Breast epithelium (tissue), 4 donors: ENCODE results near the gene TRIM47. TPM values are rescaled to one million over a fixed set of nuclear protein-coding genes. Genes with fewer than 3 reads are reported as not detected.
A peak's percentile ranks its signal among the peaks of the same experiment; 100 is the strongest.

Experiments used
- DNase-seq, 2 donors: peaks; one replicate each; pipeline ENCODE4 v3.0.0-alpha.2; 2019; ENCODE audit warnings: low spot score in 2 of 2
- H3K27ac ChIP-seq, 2 donors: fragments of 200-600 bp; sonication (generic) in 1 of 2; one replicate each; pipeline ENCODE4 v1.5.1; 2016 to 2019; ENCODE audit warnings: mild to moderate bottlenecking in 1 of 2
- H3K27me3 ChIP-seq, 2 donors: fragments of 200-600 bp; sonication (generic) in 1 of 2; one replicate each; pipeline versions ENCODE4 v1.5.1 to v1.6.0; 2017 to 2019; ENCODE audit warnings: control low read depth in 1 of 2, mild to moderate bottlenecking in 1 of 2
- H3K36me3 ChIP-seq: fragments of 200-600 bp; one replicate; pipeline ENCODE4 v1.5.1; 2019
- H3K4me1 ChIP-seq, 2 donors: fragments of 200-600 bp; sonication (generic); one replicate each; pipeline ENCODE4 v1.5.1; 2016 to 2019; ENCODE audit warnings: control low read depth in 1 of 2
- H3K4me3 ChIP-seq, 3 donors: fragments of 200-600 bp; sonication (generic); 1 replicate in 2 of 3; 2 replicates in 1 of 3; pipeline ENCODE4 v1.5.1; 2016 to 2019; ENCODE audit warnings: mild to moderate bottlenecking in 3 of 3, moderate library complexity in 2 of 3
- H3K9me3 ChIP-seq, 2 donors: fragments of 200-600 bp; sonication (generic) in 1 of 2; one replicate each; pipeline ENCODE4 v1.5.1; 2016 to 2019; ENCODE audit warnings: control low read depth in 1 of 2
- CTCF ChIP-seq, 3 donors: fragments of 450-650 bp; IDR thresholded peaks; one replicate each; pipeline ENCODE4 v1.5.1; 2016 to 2017; ENCODE audit warnings: antibody characterized with exemption in 3 of 3, mild to moderate bottlenecking in 3 of 3, moderate library complexity in 3 of 3
- POLR2A ChIP-seq: fragments of 450-650 bp; IDR thresholded peaks from one replicate; pipeline ENCODE4 v1.6.1; 2016; ENCODE audit warnings: antibody characterized with exemption, mild to moderate bottlenecking, moderate library complexity
- POLR2AphosphoS5 ChIP-seq, 3 donors: sonication (generic); formaldehyde crosslinking; IDR thresholded peaks; one replicate each; pipeline ENCODE4 v1.6.1; 2017; ENCODE audit warnings: antibody characterized with exemption in 3 of 3
- intact Hi-C: fragments of 100-400 bp; cut with DNase I; formaldehyde crosslinking; loops from one replicate; pipeline ENCODE4 v1.15.1; 2023; ENCODE audit warnings: low total_unique reads
- total RNA-seq, 3 donors: library from RNA; depleted of rRNA; stranded (reverse); fragments of >200 nt; gene quantifications; one replicate each; pipeline ENCODE4 v1.1.0, GENCODE V29; 2016

The TRIM47 gene
- total RNA-seq, 3 donors from 2014 or later = 15.4 to 26.1 (median 23.3) TPM

GRCh38 chr17:75914643-75915267, 36.4 kb upstream of the TRIM47 start:
- intact Hi-C loops = no loop called here
- H3K27ac ChIP-seq = no peak overlapping the region
- no peaks in the 10 kb centered on the region for H3K9me3 ChIP-seq
- no peaks in the 10 kb centered on the region for H3K27me3 ChIP-seq
- H3K4me3 ChIP-seq = no peak overlapping the region
- peaks cover 0 to 7% of the 10 kb centered on the region in 2 donors for H3K4me1 ChIP-seq
- TF ChIP-seq POLR2A = no peak
- H3K36me3 ChIP-seq = no peaks in the 10 kb centered on the region
- DNase-seq = no peak

GRCh38 chr17:75913537-75914210, 35.3 kb upstream of the TRIM47 start:
- Histone ChIP-seq H3K36me3 (no peaks in the 10 kb centered on the region), H3K27ac (no peak overlapping the region), H3K27me3 (no peaks in the 10 kb centered on the region), H3K9me3 (no peaks in the 10 kb centered on the region), H3K4me1 (peaks cover 0 to 7% of the 10 kb centered on the region in 2 donors), H3K4me3 (no peak overlapping the region)
- DNase-seq = no peak
- intact Hi-C loops = no loop called here
- TF ChIP-seq POLR2AphosphoS5 (IDR thresholded peaks at IDR 0.05) = no peak
- TF ChIP-seq POLR2A = no peak
- no peak for TF ChIP-seq CTCF (IDR thresholded peaks at IDR 0.05)

- Histone ChIP-seq H3K4me3 (peak overlapping the region in 1 of 3 donors; percentile 40), H3K36me3 (no peaks in the 10 kb centered on the region), H3K27ac (peak overlapping the region; percentile 82 to 84), H3K4me1 (peaks cover 0 to 7% of the 10 kb centered on the region in 2 donors), H3K9me3 (no peaks in the 10 kb centered on the region), H3K27me3 (no peaks in the 10 kb centered on the region)
- intact Hi-C loops = no loop called here
- no peak for DNase-seq
- TF ChIP-seq POLR2A (no peak), POLR2AphosphoS5 (IDR thresholded peaks at IDR 0.05) (no peak), CTCF (IDR thresholded peaks at IDR 0.05) (no peak)
Measured at GRCh38 chr17:75910699-75911098, 32.3 kb upstream of the TRIM47 start.

GRCh38 chr17:75909812-75910274, 31.5 kb upstream of the TRIM47 start:
- no peaks in the 10 kb centered on the region for H3K36me3 ChIP-seq
- peak overlapping the region; percentile 82 to 84 for H3K27ac ChIP-seq

More at GRCh38 chr17:75909812-75910274, 31.5 kb upstream of the TRIM47 start:
- Histone ChIP-seq H3K4me1 (peaks cover 0 to 7% of the 10 kb centered on the region in 2 donors), H3K4me3 (peak overlapping the region in 2 of 3 donors; percentile 9 to 40), H3K27me3 (no peaks in the 10 kb centered on the region), H3K9me3 (no peaks in the 10 kb centered on the region)
- TF ChIP-seq CTCF (IDR thresholded peaks at IDR 0.05) = no peak
- no peak for TF ChIP-seq POLR2AphosphoS5 (IDR thresholded peaks at IDR 0.05)
- TF ChIP-seq POLR2A = no peak
- DNase-seq = peak in 1 of 2 donors; percentile 64
- intact Hi-C loops = no loop called here
